Activated naive CD8-positive, alpha-beta T cell treated with anti-CD3 and anti-CD28 coated beads, Interleukin-2, amount 10 ng/mL, durations not matched to agents 7 days and 5 days (primary cell): ENCODE results near the gene ICAM4. TPM values are rescaled to one million over a fixed set of nuclear protein-coding genes. Genes with fewer than 3 reads are reported as not detected.

Source experiments
- ATAC-seq: fragments of 150-1000 bp; cut with Tn5 transposase; one replicate; pipeline ENCODE4 v1.10.0; 2021; ENCODE audit warnings: low read depth, moderate library complexity
- POLR2A ChIA-PET: fragments of 350-600 bp; sonication (Branson Sonifier 250); formaldehyde crosslinking; loops from one replicate; lab custom pipeline; 2021; ENCODE audit warnings: antibody characterized with exemption; lab: Charles Lee
- DNase-seq: peaks from one replicate; pipeline ENCODE4 v3.0.0; 2021
- H3K27ac Mint-ChIP-seq: one replicate; pipeline ENCODE4 v1.8.0; 2022; ENCODE audit warnings: mild to moderate bottlenecking, mixed read lengths
- H3K27me3 Mint-ChIP-seq: one replicate; pipeline ENCODE4 v1.8.0; 2022; ENCODE audit warnings: mild to moderate bottlenecking, moderate library complexity, mixed read lengths
- H3K36me3 Mint-ChIP-seq: one replicate; pipeline ENCODE4 v1.8.0; 2021; ENCODE audit warnings: mild to moderate bottlenecking, mixed read lengths
- H3K4me1 Mint-ChIP-seq: one replicate; pipeline ENCODE4 v1.8.0; 2021; ENCODE audit warnings: mixed read lengths
- H3K4me3 Mint-ChIP-seq: one replicate; pipeline ENCODE4 v1.8.0; 2022; ENCODE audit warnings: mild to moderate bottlenecking, moderate library complexity, mixed read lengths
- H3K9me3 Mint-ChIP-seq: one replicate; pipeline ENCODE4 v1.8.0; 2021; ENCODE audit warnings: mixed read lengths
- total RNA-seq, 2 experiments: library from RNA; stranded (reverse); gene quantifications; one replicate each; pipeline ENCODE4 v1.2.3, GENCODE V29; 2021

ICAM4 gene
- total RNA-seq, 2 experiments from 2014 or later: 1.2 to 1.7 TPM

- Mint-ChIP-seq H3K4me1 (peaks cover 4% of the 10 kb centered on the region), H3K27me3 (no peaks in the 10 kb centered on the region), H3K4me3 (no peak overlapping the region), H3K27ac (no peak overlapping the region), H3K36me3 (peaks cover 15% of the 10 kb centered on the region), H3K9me3 (no peaks in the 10 kb centered on the region)
- ATAC-seq (no peak), DNase-seq (no peak)
- POLR2A ChIA-PET: interaction anchor here (0.6 to 0.7 kb wide), 2 partner anchors 614 to 1238 kb away, joined by 3 read pairs; partner anchors contain the start of gene ELOF1
These were observed 34.1 kb downstream of the ICAM4 start for GRCh38 chr19:10320602-10321416.

GRCh38 chr19:10321417-10321797 lies 34.7 kb downstream of the ICAM4 start:
- Mint-ChIP-seq H3K4me3 (no peak overlapping the region), H3K36me3 (peaks cover 11% of the 10 kb centered on the region), H3K4me1 (peaks cover 1% of the 10 kb centered on the region), H3K27me3 (no peaks in the 10 kb centered on the region), H3K27ac (no peak overlapping the region), H3K9me3 (no peaks in the 10 kb centered on the region)
- POLR2A ChIA-PET: interaction anchor here (0.6 kb wide), 2 partner anchors 69 to 1237 kb away, joined by 3 read pairs; partner anchors contain the start of gene ELOF1
- no peak for DNase-seq
- no peak for ATAC-seq

DNA sequence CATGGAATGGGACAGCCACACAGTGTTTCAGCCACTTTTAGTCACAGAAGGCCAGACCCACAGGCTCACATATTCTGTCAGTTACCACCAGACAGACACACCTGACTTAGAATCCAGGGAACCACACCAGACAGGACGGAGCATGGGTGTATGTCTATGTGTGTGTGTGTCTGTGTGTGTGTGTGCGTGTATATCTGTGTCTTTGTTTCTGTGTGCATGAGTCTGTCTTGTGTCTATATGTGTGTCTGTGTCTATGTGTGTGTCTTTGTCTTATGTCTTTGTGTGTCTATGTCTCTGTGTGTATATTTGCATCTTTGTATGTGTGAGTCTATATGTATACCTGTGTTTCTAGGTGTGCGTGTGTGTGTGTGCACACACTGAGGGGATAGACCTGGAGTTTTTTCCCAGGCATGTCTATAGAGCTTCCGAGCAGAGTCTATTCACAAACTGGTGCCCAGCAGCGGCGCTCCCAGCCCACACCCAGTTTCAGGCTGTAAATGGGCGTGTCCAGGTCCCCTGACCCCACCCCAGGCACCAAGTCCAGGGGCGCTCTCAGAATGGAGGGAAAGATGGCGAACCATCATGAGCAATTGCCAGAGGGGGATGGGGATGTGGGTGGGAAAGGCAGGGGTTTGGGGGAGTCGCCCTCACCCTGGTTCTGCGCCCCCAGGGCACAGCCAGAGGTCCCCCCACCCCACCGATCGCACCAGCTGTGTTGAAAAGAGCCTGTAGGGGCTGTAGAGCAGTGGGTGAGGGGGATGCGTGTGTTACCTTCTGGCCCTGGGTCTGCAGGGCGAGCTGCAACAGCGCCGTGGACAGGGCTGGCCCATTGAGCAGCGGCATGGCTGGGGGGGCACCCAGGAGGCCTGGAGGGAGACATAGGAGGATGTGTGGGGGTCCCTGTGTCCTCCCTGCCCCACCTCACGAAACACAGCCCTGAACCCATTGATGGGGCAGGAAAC lies 35.4 kb downstream of the ICAM4 start:
- H3K27ac Mint-ChIP-seq: no peak overlapping the region
- peaks cover 9% of the 10 kb centered on the region for H3K36me3 Mint-ChIP-seq
- no peak for ATAC-seq
- POLR2A ChIA-PET: interaction anchor here (0.6 kb wide), 1 partner anchor 69 kb away, joined by 3 read pairs; no protein-coding TSS in a partner anchor
- no peak overlapping the region for H3K4me3 Mint-ChIP-seq
- no peaks in the 10 kb centered on the region for H3K27me3 Mint-ChIP-seq
- no peak for DNase-seq
- H3K4me1 Mint-ChIP-seq: peaks cover 1% of the 10 kb centered on the region
- no peaks in the 10 kb centered on the region for H3K9me3 Mint-ChIP-seq

- no peak overlapping the region for H3K4me3 Mint-ChIP-seq
- H3K36me3 Mint-ChIP-seq: peaks cover 8% of the 10 kb centered on the region
- no peaks in the 10 kb centered on the region for H3K27me3 Mint-ChIP-seq
- POLR2A ChIA-PET: interaction anchor here (0.5 to 0.6 kb wide), 2 partner anchors 57 to 179 kb away, joined by 5 to 8 read pairs; no protein-coding TSS in a partner anchor
- DNase-seq (no peak), ATAC-seq (no peak)
- no peaks in the 10 kb centered on the region for H3K9me3 Mint-ChIP-seq
- no peak overlapping the region for H3K27ac Mint-ChIP-seq
- peaks cover 2% of the 10 kb centered on the region for H3K4me1 Mint-ChIP-seq
These were observed 39.0 kb downstream of the ICAM4 start for GRCh38 chr19:10325732-10326131.

- POLR2A ChIA-PET: no interaction called here
- no peak for ATAC-seq
- Mint-ChIP-seq H3K4me3 (no peak overlapping the region), H3K9me3 (no peaks in the 10 kb centered on the region), H3K36me3 (peaks cover 8% of the 10 kb centered on the region), H3K4me1 (peaks cover 10% of the 10 kb centered on the region), H3K27ac (no peak overlapping the region), H3K27me3 (no peaks in the 10 kb centered on the region)
- DNase-seq: no peak
These were observed 41.0 kb downstream of the ICAM4 start for GRCh38 chr19:10327793-10328192.

DNA sequence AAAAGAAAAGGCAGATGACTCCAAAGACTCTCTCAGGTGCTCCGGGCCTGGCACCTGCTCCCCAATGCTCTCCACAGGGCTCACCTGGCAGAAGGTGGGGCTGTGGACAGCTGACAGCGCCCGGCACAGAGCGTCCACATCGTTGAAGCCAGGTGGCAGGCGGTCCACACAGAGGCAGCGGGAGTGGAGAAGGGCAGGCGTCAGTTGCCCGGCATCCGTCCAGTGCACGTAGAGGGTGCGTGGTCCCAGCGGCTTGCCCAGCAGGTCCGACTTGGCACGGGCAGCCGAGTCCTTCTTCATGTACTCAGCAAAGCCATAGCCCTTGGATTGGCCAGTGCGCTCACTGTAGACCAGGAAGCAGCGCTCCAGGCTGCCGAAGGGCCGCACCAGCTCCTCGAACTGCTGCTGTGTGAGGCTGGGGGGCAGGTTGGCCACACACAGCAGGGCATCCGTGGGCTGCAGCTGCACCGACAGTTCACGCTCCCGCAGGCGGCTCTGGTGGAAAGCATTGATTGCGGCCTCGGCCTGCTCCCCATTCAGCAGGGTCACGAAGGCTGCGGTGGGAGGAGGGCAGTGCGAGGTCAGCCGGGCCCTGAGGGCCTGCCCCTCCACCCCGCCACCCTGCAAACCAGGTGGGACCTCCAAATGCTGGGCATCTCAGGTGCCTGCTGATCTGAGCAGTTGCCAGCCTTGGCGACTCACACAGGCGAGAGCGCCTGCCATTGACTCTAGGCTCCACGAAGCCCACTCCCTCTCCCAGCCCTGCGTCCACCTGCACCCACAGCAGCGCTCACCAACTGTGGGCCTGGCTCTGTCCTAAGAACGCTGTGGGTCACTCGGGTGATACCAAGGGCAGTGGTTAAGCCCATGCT lies 42.0 kb downstream of the ICAM4 start:
- ATAC-seq: no peak

GRCh38 chr19:10329555-10329954 lies 42.8 kb downstream of the ICAM4 start:
- POLR2A ChIA-PET: interaction anchor here (1.1 to 1.4 kb wide), 2 partner anchors 11 to 58 kb away, joined by 4 to 6 read pairs; partner anchors contain the start of gene ICAM1
- H3K4me3 Mint-ChIP-seq: no peak overlapping the region
- no peak overlapping the region for H3K27ac Mint-ChIP-seq

More for the DNA sequence above, 42.0 kb downstream of the ICAM4 start:
- H3K9me3 Mint-ChIP-seq: no peaks in the 10 kb centered on the region
- no peak for DNase-seq
- H3K36me3 Mint-ChIP-seq: peaks cover 11% of the 10 kb centered on the region
- peaks cover 14% of the 10 kb centered on the region for H3K4me1 Mint-ChIP-seq
- no peaks in the 10 kb centered on the region for H3K27me3 Mint-ChIP-seq
- POLR2A ChIA-PET: no interaction called here
- H3K4me3 Mint-ChIP-seq: no peak overlapping the region
- H3K27ac Mint-ChIP-seq: no peak overlapping the region

DNA sequence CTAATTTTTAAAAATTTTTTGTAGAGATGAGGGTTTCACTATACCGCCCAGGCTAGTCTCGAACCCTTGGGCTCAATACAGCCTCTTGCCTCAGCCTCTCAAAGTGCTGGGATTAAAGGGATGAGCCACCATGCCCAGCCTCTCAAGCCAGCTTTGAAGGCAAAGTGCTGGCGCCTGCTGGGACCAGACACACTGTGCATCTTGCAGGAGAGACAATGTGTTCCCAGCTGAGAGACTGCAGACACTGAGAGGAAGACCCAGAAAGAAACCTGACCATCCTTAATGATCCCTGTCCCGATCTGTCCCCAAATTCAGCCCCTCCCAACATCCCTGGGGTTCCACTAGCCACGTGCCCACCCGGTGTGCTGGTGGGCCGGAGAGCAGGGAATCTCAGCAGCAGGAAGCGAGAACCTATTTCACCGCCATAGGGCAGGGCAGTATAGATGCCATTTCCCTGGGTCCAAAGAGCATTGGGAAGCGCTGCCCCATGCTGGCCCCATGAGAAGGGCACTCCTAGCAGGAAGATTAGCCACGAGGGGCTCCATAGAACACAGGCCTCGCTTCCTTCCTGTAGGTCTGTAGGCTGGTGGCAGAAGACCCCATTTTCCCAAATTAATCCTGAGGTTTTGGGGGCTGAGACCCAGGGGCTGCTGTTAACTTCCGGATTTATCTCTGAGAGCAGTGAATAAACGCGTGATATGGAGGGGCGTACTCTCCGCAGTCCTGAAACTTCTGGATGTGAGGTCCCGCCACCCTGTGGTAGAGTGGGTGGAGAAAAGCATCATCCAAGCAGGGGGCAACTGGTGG lies 45.6 kb downstream of the ICAM4 start:
- peak overlapping the region; percentile 96 for H3K4me3 Mint-ChIP-seq
- POLR2A ChIA-PET: interaction anchor here (0.8 to 2.9 kb wide), 11 partner anchors 10 to 70 kb away, joined by 3 to 27 read pairs (median 5); partner anchors contain the start of genes CDC37, ICAM1, ICAM4 and ICAM5
- H3K36me3 Mint-ChIP-seq: peaks cover 14% of the 10 kb centered on the region
- H3K9me3 Mint-ChIP-seq: no peaks in the 10 kb centered on the region
- no peaks in the 10 kb centered on the region for H3K27me3 Mint-ChIP-seq
- DNase-seq (no peak), ATAC-seq (no peak)
- peaks cover 21% of the 10 kb centered on the region for H3K4me1 Mint-ChIP-seq
- peak overlapping the region; percentile 94 for H3K27ac Mint-ChIP-seq

More at GRCh38 chr19:10329555-10329954, 42.8 kb downstream of the ICAM4 start:
- Mint-ChIP-seq H3K36me3 (peaks cover 14% of the 10 kb centered on the region), H3K27me3 (no peaks in the 10 kb centered on the region), H3K9me3 (no peaks in the 10 kb centered on the region), H3K4me1 (peaks cover 17% of the 10 kb centered on the region)
- no peak for ATAC-seq
- no peak for DNase-seq

GRCh38 chr19:10332965-10333757 lies 46.4 kb downstream of the ICAM4 start, which contains the start of gene RAVER1:
RAVER1 (minus strand) TSS chr19:10333529; CDS start chr19:10333507, 22 bp downstream.
- H3K4me1 Mint-ChIP-seq: peaks cover 23% of the 10 kb centered on the region
- peak within 1 kb of the TSS; percentile 96 for H3K4me3 Mint-ChIP-seq
- H3K36me3 Mint-ChIP-seq: peaks cover 14% of the 10 kb centered on the region
- POLR2A ChIA-PET: interaction anchor here (0.6 to 2.9 kb wide), 16 partner anchors 9 to 227 kb away, joined by 3 to 27 read pairs (median 4); partner anchors contain the start of genes CDC37, FDX2, ICAM1 and ICAM4
- no peaks in the 10 kb centered on the region for H3K9me3 Mint-ChIP-seq
- DNase-seq (peak; percentile 96), ATAC-seq (peak; percentile 96)
- H3K27ac Mint-ChIP-seq: peak within 1 kb of the TSS; percentile 94
- no peaks in the 10 kb centered on the region for H3K27me3 Mint-ChIP-seq

GRCh38 chr19:10333758-10334587 lies 47.2 kb downstream of the ICAM4 start:
- H3K27ac Mint-ChIP-seq: peak overlapping the region; percentile 94

More at GRCh38 chr19:10333758-10334587, 47.2 kb downstream of the ICAM4 start:
- ATAC-seq (peak; percentile 9), DNase-seq (no peak)
- H3K27me3 Mint-ChIP-seq: no peaks in the 10 kb centered on the region
- H3K9me3 Mint-ChIP-seq: no peaks in the 10 kb centered on the region
- POLR2A ChIA-PET: interaction anchor here (0.5 to 2.9 kb wide), 17 partner anchors 9 to 228 kb away, joined by 3 to 27 read pairs (median 4); partner anchors contain the start of genes CDC37, FDX2, ICAM1 and ICAM4
- peaks cover 14% of the 10 kb centered on the region for H3K36me3 Mint-ChIP-seq
- H3K4me3 Mint-ChIP-seq: peak overlapping the region; percentile 96
- H3K4me1 Mint-ChIP-seq: peaks cover 30% of the 10 kb centered on the region
